ENCODE results near the gene TPM2.

TPM2 gene

DNA sequence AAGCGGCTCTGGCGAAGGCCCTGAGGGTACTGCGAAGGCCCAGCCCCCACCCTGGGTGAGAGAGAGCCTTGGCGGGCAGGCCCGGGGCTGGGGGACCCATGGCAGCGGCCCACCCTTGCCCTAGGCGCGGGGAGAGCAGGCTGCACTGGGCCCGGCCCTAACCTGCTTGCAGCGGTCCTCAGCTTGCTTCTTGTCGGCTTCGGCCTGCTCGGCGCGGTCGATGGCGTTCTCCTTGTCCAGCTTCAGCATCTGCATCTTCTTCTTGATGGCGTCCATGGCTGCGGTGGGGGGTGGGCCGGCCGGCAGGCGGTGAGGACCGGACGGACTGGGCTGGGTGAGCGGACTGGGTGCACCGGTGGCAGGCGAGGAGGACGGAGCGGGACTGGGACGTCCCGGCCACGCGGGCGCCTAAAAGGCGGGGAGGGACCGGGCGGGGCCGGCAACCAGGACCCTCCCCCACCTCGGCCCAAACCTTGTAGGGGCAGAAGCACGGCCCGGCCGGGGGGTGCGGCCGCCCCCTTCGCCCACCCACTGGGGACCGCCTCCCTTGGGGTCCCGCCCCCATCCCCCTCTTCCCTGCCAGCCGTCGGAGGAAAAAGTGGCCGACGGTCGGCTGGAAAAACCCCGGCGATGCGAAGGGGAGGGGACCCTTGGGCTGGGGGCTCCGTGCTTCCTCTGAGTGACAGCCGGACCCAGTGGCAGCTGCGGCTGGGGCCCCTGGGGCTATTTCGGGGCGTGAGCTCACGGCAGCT is at the start of gene TPM2:
TPM2 (minus strand) TSS at position 384 of the 752 bp plus-strand sequence; CDS start at position 276, 108 bp downstream.
- DNase-seq: no peak

DNA sequence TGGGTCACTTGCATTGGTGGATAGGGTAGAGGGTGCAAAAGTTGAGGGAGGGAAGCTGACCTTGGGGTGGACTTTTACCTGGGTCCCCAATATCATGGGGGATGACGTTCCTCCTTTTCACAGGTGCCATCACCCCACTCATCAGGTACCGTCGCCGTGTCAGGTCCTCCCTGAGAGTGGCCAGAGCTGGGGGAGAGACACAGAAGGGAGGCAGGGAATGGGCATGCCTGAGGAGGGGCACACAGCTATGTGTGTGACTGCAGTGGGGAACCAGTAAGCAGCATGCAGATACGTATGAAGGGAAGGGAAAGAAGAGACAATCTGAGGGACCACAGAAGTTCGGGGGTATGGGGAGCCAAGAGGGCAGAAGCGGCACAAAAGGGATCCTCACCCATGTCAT is 49.2 kb upstream of the TPM2 start:
- DNase-seq: no peak

DNA sequence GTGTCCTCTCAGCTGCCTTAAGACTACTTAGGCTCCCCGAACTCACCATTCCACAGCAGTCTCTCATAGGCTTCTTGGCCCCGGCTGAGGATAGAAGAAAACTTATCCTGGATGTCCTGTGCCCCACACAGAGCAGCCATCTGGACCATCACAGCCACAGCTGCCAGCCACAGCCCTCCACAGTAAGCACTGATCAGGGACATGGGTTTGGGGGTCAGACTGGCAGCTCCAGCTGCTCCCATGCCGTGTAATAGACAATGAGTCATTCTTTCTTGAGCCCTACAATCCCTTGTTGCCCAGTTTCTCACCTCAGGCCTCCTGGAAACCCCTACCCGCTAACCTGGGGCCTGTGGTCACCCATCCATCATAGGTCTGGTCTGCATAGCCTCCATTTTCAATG is 48.5 kb upstream of the TPM2 start:
- DNase-seq: no peak

DNA sequence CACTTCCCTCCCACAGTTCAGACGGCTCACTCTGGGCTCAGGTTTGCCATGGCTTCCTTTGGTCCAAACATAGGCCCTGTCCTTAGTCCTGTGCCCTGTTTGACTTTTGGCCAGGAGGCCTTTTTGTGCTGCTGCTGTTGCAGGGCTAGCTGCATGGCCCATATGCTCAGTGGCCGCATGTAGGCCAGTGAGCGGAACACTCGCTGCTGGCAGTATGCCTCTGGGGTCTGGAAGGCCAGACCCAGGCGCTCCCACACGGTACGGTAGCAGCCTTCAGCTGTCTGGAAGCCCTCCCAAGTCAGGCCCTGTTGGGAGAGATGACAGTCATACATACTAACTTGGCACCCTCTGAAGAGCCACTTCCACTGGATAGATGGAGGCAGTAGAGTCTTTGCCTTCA is 47.4 kb upstream of the TPM2 start:
- DNase-seq: no peak

DNA sequence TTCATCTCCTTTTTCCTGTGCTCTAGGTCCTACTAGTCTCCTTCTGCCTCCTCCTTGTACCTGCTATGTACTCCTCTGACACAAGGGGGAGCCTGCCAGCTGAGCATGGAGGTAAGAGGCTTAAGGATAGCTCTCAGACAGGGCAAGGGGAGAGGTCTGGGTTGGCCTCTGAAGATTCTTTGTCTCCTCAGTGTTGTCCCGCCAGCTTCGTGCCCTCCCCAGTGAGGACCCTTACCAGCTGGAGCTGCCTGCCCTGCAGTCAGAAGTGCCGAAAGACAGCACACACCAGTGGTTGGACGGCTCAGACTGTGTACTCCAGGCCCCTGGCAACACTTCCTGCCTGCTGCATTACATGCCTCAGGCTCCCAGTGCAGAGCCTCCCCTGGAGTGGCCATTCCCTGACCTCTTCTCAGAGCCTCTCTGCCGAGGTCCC is 46.5 kb upstream of the TPM2 start:
- no peak for DNase-seq

DNA sequence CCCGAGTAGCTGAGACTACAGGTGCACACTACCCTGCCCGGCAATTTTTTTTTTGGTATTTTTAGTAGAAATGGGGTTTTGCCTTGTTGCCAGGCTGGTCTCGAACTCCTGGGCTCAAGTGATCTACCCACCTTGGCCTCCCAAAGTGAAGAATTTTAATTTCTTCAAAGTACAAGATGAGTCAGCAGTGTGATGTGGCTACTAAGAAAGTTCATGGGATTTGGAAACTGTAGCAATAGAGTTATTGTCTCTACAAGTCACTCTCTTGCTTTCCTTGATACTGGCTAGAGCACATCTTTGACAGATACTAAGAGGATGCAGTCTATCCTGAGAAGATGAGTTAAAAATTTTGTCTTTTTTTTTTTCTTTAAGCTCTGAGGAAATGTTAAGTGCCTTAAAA is 44.4 kb upstream of the TPM2 start:
- DNase-seq: no peak

DNA sequence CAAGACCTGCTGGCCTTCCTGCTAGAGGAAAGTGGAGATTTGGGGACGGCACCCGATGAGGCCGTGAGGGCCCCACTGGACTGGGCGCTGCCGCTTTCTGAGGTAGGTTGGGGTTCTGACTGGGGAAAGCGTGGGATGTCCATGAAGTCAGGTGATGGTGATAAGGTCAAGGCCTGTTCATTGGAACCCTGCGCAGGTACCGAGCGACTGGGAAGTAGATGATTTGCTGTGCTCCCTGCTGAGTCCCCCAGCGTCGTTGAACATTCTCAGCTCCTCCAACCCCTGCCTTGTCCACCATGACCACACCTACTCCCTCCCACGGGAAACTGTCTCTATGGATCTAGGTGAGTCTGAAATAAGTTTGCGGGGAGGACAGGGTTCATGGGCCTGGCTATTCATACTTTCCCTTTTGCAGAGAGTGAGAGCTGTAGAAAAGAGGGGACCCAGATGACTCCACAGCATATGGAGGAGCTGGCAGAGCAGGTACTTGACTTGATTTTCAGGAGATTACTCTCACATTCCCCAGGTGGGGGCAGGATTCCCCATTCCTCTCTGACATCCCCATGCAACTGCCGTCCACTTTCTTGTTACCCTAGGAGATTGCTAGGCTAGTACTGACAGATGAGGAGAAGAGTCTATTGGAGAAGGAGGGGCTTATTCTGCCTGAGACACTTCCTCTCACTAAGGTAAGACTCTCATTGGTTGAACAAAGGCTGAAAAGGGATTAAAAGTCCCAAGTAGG is 43.2 kb upstream of the TPM2 start:
- DNase-seq: peak; percentile 28

DNA sequence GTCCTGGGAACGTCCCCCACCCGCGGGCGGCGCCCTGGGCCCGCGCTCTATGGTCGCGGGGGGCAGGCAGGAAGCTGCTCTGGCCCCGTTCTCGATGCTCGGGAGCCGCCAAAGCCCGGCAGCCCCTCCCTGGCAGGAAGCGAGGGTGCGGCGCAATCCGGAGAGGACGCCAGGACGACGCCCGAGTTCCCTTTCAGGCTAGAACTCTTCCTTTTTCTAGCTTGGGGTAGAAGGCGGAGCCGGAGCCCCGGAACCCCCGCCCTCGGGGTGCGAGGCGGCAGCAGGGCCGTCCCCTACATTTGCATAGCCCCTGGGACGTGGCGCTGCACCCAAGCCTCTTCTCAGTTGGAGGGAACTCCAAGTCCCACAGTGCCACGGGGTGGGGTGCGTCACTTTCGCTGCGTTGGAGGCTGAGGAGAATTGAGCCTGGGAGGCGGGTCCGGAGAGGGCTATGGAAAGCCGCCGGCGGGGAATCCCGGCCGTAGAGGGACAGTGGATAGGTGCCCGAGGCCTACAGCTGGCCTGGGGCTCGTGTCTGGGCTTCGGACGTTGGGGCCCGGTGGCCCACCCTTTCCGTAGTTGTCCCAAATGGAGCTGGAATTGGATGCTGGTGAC is 42.6 kb upstream of the TPM2 start, which contains the start of the genes CREB3 and TLN1:
CREB3 (plus strand) TSS at position 482 of the 615 bp plus-strand sequence; CDS start at position 589, 107 bp downstream.
TLN1 (minus strand) TSS at position 11 of the 615 bp plus-strand sequence. CDS start 6,501 bp downstream, outside the sequence.
- peak; percentile 95 for DNase-seq

DNA sequence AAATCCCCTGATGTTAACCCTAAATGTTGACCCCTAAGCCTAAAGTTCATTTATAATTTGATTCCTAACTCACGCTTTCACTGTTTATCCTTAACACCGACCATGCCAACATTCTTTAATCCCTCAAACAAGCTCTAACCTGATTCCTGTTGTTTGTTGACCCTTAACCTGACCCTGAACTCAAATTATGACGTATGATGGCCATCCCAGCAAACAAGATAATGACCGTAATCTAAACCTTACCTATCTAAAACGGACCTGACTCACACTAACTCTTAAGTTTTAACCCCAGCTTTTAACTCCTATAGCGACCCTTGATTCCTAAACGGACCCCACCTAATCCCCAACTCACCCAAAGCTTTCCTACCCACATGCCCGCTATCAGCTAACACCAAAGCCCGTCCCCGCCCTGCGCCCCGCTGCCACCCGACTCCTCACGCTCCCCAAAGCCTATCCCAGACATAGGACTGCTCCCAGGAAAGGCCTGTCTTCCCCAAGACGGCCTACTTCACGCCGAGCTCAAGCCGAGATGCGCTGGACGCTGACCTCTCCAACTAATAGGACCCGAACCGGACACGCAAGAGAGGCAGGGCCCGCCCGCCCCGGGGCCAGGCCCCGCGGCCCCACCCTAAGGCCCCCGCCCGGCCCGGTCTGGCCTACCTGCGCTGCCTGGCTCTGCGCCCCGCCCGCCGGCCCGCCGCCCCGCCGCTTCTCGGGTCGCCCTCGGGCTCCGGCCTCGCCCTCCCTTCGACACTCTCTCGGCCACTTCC is 41.9 kb upstream of the TPM2 start:
- DNase-seq: no peak

DNA sequence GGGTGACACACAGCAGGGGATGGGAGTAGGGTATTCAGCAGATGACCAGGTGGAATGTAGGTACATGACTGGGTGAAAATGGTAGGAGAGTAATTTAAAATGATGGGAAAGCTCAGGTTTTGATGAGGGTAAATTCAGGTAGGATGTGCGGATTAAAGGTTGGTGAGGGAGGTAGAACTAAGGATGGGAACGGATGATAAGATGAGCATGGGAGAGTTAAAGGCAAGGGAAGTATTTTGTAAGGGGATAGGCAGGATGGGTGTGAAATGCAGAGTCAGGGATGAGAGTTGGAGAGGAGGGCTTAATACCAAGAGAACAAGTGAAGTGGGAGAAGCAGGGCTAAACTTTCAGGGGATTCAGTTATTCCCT is 40.7 kb upstream of the TPM2 start:
- no peak for DNase-seq

DNA sequence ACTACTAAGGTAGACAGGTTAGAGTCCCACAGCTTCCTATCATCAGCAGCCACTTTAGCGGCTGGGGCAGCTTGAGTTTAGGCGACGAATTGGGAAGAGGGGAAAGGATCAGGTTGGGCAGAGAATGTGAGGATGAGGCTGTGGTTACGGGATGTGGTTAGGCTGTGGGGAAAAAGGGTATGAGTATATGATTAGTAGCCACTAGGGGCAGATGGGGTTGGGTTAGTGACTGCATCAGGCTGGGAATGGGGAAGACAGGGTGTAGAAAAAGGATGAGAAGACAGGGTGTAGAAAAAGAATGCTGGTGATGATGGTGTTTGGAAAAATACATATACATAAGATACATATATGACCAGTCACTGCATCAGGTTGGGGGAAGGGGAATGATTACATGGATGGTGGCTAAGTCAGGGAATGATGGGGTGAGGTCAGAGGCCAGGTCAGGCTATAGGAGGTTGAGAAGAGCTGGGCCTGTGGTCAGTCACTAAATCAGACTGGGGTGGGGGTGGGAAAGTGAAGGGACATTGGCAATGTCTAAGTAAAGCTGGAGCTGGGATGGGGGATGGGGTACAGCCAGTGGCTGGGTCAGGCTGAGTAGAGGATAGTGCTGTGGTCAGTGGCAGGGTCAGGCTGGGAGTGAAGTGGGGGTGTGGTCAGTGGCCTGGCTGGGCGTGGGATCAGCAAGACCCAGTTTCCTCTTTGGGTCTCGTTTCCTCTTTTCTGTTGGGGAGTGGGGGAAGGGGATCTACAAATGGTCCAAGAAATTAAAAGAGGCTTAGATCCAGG is 40.2 kb upstream of the TPM2 start:
- DNase-seq: no peak

DNA sequence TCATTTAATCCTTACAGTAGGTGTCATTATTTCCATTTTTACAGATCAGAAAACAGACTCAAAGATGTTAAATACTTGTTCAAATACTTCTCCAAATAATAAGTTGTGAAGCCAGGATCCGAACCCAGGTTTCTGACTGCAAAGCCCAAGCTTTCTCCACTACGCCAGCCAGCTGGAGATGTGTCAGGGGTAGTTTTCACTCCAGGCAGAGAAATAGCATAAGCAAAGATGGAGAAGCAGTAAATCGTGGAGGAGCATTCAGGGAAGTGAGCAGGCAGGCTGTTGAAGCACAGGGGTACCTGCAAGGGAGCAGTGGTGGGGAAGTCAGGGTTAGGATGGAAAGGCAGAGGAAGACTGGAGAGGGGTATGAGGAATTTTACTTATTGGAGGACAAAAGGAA is 39.4 kb upstream of the TPM2 start:
- DNase-seq: no peak

DNA sequence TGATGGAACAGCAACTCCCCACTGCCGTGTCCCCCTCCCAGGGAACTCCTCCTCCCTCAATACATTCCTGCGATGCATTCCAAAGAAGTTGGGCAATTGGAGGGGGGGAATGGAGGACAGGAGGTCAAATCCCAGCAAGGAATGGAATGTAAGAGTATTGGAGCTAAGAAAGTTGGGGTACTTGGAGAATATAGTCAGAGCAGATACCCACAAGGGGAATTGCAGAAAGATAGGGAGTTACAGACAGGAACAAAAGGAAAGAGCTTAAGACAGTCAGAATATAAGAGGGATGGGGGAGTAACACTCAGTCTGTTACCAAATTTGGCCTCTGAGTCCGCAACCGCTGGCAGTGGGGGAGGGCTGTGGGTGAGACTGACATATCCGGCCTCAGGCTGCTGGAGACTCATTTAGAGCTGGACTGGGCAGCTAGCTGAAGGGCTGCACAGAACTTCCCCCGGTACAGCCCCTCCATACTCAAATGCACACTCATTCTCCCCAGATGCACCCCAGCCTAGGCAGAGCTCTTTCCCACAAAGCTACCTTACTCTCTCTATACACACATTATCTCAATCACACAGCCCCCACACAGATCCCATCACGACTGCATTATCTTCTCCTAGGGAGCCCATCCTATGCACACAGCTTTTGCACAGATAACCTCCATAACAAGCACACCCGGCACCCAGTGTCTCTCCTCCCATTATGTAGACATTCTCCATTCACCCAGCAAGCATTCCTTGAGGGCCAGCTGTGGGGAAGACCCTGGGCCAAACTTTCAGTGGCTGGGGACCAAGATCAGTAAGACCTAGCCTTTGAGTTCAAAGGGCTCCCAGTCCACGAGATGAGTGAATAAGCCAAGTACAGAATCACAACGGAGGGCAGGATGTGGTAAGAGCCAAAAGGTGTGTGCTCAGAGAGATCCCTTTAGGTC is 38.6 kb upstream of the TPM2 start:
- DNase-seq: no peak

DNA sequence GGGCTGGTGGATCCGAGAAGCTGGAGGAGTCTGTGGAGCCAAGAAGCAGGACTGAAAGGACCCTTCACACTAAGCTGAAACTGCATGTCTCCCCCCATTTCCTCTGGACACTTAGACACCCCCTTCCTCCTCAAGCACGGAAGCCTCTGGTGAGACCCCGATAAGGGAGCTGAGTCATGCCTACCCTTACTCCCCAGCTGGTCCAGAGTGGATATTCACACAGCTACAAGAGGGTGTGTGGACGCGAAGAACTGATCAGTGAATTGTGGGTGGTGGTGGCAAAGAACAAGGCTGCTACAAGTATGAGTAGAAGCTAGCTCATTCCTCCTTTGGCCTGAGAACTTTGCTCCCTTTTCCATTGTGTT is 37.9 kb upstream of the TPM2 start:
- DNase-seq: no peak

DNA sequence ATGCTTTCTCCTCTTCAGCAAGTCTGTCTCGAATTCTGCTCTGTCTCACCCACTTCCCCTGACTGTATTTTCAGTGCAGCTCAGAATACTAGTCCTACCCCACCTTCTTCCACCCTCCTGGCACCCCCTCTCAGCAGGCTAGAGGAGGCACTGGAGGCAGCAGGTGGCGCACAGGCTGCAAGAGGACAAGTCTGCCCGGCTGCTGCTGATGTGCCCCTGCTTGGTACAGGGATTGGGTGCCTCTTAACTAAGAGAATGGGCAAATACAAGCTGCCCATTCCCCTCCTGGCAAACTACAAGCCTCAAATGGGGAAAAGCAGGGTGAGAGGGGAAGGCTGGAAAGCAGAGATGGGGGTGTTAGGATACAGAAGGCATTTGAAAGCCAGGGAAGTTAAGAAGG is 37.2 kb upstream of the TPM2 start:
- no peak for DNase-seq

DNA sequence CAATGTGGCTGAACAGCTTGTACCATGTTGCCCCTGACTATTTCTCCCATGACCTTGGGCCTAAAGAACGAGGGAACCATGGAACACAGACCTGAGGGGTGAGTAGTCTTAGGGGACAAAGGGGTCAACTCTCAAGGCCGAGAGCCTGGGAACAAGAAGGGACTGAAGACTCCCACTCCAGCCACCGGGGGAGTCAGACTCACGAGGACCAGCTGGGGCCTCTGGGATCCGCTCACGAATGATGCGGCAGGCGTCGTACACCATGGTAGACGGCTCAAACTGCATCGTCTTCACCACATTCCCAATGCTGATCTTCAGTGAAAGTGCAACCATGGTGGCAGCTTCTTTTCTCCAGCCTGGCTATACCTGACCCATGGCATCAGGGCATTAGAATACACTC is 35.6 kb upstream of the TPM2 start:
- no peak for DNase-seq

DNA sequence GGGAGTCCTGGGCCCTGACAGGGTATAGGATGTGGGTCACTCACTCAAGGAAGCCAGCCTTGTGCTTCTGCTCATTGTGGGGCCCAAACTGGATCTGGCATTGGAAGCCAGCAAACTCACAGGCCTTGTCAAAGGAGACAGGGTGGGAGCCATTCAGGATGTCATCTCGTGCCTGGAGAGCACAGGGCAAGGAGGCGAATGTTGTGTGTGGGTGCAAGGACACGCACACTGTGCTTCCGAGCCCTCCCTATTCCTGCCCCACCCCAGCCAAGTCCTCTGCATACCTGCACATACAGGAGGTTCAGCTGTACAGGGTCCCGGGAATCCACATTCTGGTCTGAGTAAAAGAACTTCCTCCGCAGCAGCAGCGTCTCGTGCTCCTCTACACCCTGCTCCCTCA is 34.2 kb upstream of the TPM2 start:
- no peak for DNase-seq

DNA sequence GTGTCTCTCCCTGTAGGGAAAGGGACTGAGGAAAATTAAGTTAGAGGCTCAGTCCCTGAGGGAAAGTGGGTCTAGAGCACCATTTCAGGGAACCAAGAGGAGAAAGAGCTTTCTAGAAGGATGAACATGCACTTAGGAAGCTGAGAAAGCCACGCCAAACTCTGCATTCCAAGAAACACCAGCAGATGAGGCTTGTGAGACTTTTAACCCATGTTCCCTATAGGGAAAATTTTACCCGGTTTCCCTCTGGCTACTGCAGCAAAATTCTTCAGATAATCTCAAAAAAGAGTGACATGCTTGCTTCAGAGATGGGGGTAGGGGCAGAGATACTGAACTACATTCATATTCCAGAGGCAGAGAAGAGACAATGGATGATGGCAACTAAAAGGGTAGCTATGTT is 33.7 kb upstream of the TPM2 start:
- no peak for DNase-seq

DNA sequence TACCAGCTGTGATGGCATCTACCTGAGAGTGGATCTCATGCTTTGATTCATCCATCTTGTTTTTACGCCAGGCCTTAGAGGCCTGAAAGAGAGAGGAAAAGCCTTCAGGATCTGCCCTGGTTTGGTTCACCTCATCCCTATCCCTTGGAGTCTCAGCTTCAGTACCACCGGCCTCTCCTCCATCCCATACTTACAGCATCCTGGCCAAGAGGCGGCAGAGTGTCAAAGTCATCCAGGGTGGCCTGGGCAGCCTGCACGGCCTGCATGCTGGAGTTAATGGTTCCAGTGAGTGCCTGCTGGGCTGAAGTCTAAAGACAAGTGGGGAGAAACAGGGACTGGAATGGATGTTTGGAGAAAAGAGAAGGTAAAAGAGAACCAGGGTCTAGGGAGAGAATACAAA is 29.8 kb upstream of the TPM2 start:
- DNase-seq: no peak

DNA sequence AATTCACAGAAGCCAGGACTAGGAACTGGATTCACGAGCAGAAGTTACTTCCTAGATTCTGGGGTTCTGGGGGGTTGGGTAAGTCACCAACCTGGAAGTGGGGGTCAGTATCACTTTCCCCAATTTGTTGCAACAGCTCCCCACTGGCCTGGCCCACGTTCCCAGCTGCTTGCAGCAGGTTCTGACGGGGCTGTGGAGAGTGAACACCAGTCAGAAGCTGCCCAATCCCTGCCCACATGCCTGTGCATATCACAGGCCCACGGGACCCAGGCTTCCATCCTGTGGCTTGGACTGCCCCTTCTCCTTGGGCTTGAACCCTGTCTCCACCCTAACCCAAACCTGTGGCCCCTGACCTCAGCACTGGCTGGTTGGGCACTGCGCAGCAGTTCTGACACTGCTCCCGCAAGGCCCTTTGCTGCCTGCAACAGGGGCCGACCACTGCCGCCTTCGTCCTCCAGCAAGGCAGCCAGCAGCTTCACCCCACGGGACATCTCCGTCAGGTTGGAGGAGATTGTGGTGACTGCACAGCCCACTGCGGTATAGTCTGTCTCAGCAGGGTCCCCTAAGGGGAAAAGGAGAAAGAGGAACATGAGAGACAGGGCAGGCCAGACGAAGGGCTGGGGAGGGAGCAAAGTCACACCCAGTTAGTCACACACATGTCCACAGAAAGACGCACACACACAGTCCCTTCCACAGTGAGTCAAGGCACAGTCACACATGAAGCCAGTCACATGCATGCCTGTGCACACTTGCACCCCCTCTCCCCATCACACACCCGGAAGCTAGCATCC is 29.2 kb upstream of the TPM2 start:
- no peak for DNase-seq

Data from NCI-H1048 (cell line).